Neutrophil (primary cell): ENCODE results near the gene TAT.
"Not testable (repeated sequence)": the region's sequence is repeated elsewhere in the genome, so short reads cannot be mapped to it uniquely, and the experiment has no call there.

ENCODE experiments used
- H3K27ac ChIP-seq: fragments of 200-600 bp; sonication (generic); 2 replicates; pipeline ENCODE4 v1.5.1; 2016; ENCODE audit warnings: mild to moderate bottlenecking, moderate library complexity
- H3K27me3 ChIP-seq: fragments of 200-600 bp; sonication (generic); 2 replicates; pipeline ENCODE4 v1.6.0; 2016; ENCODE audit warnings: mild to moderate bottlenecking
- H3K36me3 ChIP-seq: fragments of 200-600 bp; sonication (generic); 2 replicates; pipeline ENCODE4 v1.5.1; 2017
- H3K4me1 ChIP-seq, 2 experiments: fragments of 200-600 bp in 1 of 2; sonication (generic) in 1 of 2; 1 replicate in 1 of 2; 2 replicates in 1 of 2; pipeline versions ENCODE4 v1.5.1 to v1.6.1; 2013 to 2016; ENCODE audit warnings: low read depth in 1 of 2, low read length in 1 of 2, mild to moderate bottlenecking in 1 of 2, moderate library complexity in 1 of 2; ENCODE audit not compliant: control insufficient read depth in 1 of 2, insufficient read depth in 1 of 2
- H3K4me3 ChIP-seq, 2 experiments: fragments of 200-600 bp in 1 of 2; sonication (generic) in 1 of 2; 1 replicate in 1 of 2; 2 replicates in 1 of 2; pipeline ENCODE4 v1.5.1; 2013 to 2016; ENCODE audit warnings: low read depth in 1 of 2, low read length in 1 of 2, mild to moderate bottlenecking in 1 of 2, moderate library complexity in 1 of 2
- H3K9me3 ChIP-seq: fragments of 200-600 bp; sonication (generic); 2 replicates; pipeline ENCODE4 v1.5.1; 2016
- TF ChIP-seq, protein P1 (sequence below): fragments of 200-600 bp; sonication (generic); IDR thresholded peaks from 2 replicates; pipeline ENCODE4 v1.5.1; 2016; ENCODE audit warnings: antibody characterized with exemption

TAT gene

DNA sequence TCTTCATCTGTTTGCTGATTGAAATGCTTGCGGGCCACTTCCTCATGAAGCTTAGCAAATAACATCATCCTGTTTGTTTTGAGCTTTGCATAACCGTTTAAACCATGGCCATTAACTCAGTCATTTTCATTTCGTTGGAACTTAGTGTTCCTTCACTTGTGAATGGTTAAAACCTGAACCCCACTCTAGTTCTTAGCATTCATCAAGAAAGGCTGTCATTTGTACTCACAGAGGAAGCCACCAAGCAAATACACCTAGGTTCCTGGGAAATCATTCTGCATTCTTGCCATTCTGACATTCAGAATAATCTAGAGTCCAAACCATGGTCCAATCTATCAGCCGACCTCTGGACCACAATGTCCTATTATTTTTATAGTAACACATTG lies 8.4 kb upstream of the TAT start:
- Histone ChIP-seq H3K4me1 (no peaks in the 10 kb centered on the region), H3K9me3 (no peaks in the 10 kb centered on the region), H3K27me3 (peaks cover 34% of the 10 kb centered on the region), H3K27ac (no peak overlapping the region), H3K36me3 (no peaks in the 10 kb centered on the region), H3K4me3 (no peak overlapping the region)
- TF ChIP-seq, protein P1, sequence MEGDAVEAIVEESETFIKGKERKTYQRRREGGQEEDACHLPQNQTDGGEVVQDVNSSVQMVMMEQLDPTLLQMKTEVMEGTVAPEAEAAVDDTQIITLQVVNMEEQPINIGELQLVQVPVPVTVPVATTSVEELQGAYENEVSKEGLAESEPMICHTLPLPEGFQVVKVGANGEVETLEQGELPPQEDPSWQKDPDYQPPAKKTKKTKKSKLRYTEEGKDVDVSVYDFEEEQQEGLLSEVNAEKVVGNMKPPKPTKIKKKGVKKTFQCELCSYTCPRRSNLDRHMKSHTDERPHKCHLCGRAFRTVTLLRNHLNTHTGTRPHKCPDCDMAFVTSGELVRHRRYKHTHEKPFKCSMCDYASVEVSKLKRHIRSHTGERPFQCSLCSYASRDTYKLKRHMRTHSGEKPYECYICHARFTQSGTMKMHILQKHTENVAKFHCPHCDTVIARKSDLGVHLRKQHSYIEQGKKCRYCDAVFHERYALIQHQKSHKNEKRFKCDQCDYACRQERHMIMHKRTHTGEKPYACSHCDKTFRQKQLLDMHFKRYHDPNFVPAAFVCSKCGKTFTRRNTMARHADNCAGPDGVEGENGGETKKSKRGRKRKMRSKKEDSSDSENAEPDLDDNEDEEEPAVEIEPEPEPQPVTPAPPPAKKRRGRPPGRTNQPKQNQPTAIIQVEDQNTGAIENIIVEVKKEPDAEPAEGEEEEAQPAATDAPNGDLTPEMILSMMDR, result no peak

DNA sequence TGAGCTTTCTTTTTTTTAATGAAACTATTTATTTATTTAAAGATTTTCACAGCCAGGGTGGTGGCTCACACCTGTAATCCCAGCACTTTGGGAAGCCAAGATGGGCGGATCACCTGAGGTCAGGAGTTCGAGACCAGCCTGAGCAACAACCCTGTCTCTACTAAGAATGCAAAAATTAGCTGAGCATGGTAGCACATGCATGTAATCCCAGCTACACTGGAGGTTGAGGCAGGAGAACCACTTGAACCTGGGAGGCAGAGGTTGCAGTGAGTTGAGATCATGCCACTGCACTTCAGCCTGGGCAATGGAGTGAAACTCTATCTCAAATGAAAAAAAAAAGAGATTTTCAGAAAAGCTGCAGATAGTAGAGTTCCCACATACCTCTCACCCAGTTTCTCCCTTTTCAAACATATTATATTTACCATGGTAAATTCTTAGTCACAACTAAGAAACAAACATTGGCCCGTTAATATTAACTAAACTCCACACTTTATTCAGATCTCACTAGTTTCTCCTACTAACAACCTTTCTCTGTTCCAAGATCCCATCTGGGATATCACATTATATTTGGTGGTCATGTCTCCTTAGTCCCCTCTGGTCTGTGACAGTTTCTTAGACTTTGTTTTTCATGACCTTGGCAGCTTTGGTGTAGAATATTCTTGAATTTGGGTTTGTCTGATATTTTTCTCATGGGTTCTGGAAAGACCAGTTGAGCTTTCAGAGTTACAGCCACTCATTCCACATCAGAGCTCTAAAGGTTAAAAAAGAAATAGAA lies 7.8 kb upstream of the TAT start:
- no peaks in the 10 kb centered on the region for H3K4me1 ChIP-seq
- H3K27me3 ChIP-seq, result peaks cover 34% of the 10 kb centered on the region
- H3K4me3 ChIP-seq, result no peak overlapping the region
- no peaks in the 10 kb centered on the region for H3K36me3 ChIP-seq
- TF ChIP-seq, protein P1, result no peak
- H3K27ac ChIP-seq, result no peak overlapping the region
- no peaks in the 10 kb centered on the region for H3K9me3 ChIP-seq

DNA sequence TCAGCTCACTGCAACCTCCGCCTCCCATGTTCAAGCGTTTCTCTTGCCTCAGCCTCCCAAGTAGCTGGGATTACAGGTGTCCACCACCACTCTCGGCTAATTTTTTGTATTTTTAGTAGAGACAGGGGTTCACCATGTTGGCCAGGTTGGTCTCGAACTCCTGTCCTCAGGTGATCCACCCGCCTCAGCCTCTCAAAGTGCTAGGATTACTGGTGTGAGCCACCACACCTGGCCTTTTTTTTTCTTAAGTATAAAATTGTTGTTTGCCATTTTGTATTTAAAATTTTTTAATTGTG lies 5.6 kb upstream of the TAT start:
- not testable (repeated sequence) for H3K9me3 ChIP-seq, H3K4me3 ChIP-seq, H3K27ac ChIP-seq, H3K36me3 ChIP-seq, H3K4me1 ChIP-seq
- peaks cover 38% of the 10 kb centered on the region for H3K27me3 ChIP-seq

- Histone ChIP-seq H3K36me3 (no peaks in the 10 kb centered on the region), H3K27me3 (peaks cover 30% of the 10 kb centered on the region), H3K4me3 (no peak overlapping the region), H3K27ac (no peak overlapping the region), H3K4me1 (no peaks in the 10 kb centered on the region), H3K9me3 (no peaks in the 10 kb centered on the region)
- TF ChIP-seq, protein P1, result no peak
Observed at GRCh38 chr16:71574702-71575101, 2.2 kb downstream of the TAT start.

DNA sequence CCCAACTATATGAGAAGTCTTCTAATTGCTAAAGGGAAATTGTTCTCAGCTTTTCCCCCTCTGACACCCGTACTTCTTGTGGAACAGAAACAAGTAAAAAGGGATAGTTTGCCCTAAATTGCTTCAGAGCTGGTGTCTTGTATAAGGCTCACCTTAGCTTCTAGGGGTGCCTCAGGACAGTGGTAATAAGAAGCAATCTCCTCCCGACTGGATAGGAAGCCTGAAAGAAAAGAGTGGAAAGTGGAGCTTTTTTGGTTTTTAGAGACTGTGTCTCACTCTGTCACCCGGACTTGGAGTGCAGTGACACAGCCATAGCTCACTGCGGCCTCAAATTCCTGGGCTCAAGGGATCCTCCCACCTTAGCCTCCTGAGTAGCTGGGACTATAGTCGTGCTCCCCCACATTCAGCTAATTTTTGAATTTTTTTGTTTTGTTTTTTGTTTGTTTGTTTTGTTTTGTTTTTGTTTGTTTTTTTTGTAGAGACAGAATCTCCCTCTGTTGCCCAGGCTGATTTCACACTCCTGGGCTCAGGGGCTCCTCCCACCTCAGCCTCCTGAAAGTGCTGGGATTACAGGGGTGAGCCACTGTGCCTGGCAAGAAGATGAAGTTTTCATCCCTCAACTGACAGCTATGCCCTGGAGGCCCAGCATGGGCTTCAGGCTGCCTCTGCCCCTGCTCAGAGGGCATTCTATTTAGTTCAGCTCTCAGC lies 3.4 kb downstream of the TAT start:
- Histone ChIP-seq H3K27me3 (peaks cover 30% of the 10 kb centered on the region), H3K4me1 (no peaks in the 10 kb centered on the region), H3K9me3 (no peaks in the 10 kb centered on the region), H3K36me3 (no peaks in the 10 kb centered on the region), H3K27ac (no peak overlapping the region), H3K4me3 (no peak overlapping the region)
- TF ChIP-seq, protein P1, result no peak

GRCh38 chr16:71572497-71573116 lies 4.3 kb downstream of the TAT start:
- no peaks in the 10 kb centered on the region for H3K9me3 ChIP-seq
- no peaks in the 10 kb centered on the region for H3K36me3 ChIP-seq
- H3K4me3 ChIP-seq, result no peak overlapping the region
- H3K4me1 ChIP-seq, result no peaks in the 10 kb centered on the region
- peaks cover 25% of the 10 kb centered on the region for H3K27me3 ChIP-seq
- TF ChIP-seq, protein P1, result no peak
- H3K27ac ChIP-seq, result no peak overlapping the region
